GM18867 (cell line): ENCODE measurements around the gene SLC4A5.

ENCODE experiments used
- ATAC-seq: cut with Tn5 transposase; IDR thresholded peaks from one replicate; pipeline ENCODE4 v1.9.1; 2021; ENCODE audit warnings: mild to moderate bottlenecking, moderate library complexity; ENCODE audit not compliant: unreplicated experiment

SLC4A5 gene

DNA sequence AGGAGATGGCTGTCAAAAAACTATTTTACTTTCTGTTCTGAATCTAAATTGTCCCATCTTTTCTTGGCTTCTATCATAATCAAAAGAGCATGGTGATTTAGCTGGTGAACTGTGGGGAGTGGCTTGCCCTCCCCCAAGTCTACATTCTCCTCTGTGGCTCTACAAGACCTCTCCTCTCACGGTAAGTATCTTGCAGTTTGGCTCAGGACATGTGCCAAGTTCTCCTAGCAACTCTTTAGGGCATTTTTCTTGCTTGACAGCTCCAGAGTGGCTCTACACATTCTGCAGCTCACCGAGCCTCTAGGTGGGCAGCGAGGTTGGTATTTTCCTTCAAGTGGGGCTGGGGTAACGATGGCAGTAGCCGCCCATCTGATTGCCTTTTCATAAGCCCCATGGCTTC is 29.1 kb downstream of the SLC4A5 start:
- ATAC-seq: no peak

DNA sequence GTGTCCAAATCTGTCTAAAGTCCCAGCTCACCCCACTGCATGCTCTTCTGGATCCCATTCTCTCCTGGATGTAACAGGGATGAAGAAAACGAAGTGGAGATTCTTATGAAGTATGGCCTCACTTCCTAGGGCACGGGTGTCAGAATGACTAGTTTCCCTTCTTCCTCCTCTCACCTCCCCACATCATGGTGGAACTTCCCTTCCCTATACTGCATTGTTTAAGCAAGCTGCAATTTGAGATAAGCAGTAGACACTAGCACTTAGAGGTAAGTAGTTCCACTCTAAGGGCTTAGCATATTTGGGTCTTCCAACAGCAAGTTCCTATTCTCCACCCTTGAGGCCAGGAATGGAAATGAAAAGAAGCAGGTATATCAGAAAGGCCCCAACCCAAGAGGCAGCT is 29.7 kb downstream of the SLC4A5 start:
- no peak for ATAC-seq

DNA sequence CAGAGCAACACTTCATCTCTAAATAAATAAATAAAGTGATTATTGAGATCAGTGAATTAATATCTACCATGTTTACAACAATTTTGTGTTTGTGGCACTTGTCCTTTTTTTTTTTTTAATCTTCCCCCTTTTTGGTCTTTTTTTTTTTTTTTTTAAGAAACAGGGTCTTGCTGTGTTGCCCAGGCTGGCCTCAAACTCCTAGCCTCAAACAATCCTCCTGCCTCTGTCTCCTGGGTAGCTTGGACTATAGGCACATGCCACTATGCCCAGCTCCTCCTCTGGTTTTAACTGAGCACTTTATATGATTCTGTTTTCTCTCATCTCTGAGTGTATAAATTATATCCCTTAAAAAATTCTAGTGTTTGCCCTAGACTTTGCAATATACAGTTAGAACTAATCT is 30.3 kb downstream of the SLC4A5 start:
- no peak for ATAC-seq

DNA sequence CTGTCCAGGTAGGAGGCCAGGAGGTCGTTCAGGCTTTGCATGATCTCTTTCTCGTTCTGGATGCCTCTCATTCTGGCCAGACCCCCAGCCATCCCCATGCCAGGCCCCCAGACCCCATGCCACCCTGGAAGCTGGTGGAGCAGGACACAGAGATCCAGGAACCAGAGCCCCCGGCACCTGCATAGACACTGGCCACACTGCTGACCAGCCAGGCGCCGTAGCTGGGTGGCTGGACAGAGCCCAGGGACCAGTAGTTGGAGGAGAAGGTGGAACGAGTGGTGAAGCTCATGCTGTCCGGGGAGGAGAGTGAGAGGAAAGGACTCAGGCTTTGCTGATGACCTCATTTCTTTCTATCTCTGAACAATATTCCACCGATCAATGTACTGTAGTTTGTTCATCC is 35.5 kb downstream of the SLC4A5 start:
- ATAC-seq: no peak

DNA sequence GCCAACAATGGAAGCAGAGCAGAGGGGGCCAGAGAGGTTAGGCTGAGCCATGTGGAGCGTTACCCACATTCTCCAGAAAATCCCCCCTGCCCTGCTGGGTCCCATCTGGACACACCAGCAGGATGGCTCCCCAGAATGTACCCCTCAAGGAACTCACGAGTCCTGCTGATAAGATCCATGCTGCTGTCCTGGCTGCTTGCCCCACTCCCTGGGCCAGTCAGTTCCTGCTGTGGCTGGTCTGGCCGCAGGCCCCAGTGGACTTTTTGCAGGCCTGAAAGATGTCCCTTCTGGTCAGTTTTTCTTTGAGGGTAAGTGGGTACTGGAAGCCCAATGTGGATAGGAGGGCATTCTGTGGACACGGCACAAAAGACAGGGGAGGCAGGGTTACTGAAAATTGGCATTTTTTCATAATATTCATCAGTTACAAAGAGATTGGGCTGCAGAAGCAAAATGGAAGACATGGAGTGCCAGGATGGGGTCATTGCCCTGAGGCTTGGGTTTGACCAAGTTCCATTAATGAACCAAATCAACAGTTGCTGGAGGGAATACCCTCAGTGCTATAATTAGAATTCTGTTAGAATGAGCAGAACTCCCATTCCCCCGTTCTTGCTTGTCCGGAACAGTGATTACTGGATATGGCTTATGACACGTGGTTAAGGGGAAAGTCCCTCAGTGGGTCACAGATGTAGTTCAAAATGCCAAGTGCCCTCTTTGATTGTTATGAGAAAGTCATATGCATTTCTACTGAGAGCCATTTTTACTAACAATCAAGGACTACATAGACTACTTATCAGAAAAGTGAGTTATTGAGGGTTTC is 38.7 kb downstream of the SLC4A5 start:
- ATAC-seq: no peak

DNA sequence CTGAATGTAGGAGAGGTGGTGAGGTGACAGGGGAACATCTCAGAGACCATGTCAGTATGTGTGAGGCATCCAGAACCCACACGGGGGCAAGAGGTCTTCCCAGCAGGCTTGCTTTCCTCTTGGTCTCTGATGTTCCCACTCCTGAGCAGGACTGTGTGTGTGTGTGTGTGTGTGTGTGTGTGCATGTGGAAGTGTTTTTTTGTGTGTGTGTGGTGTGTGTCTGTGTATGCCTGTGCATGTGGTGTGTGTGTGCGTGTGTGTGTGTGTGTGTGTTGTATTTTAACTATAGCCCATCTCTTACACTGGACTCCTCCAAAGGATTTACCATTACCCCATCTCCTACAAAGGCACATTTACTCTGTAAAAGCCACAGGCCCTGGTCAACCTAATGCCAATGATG is 40.4 kb downstream of the SLC4A5 start:
- ATAC-seq: no peak

- no peak for ATAC-seq
These were observed 42.0 kb downstream of the SLC4A5 start for GRCh38 chr2:74301262-74301661.

GRCh38 chr2:74300506-74300905 is 42.7 kb downstream of the SLC4A5 start:
- no peak for ATAC-seq

GRCh38 chr2:74297950-74298349 is 45.3 kb downstream of the SLC4A5 start:
- no peak for ATAC-seq

GRCh38 chr2:74297391-74297790 is 45.8 kb downstream of the SLC4A5 start:
- ATAC-seq: peak; percentile 65

DNA sequence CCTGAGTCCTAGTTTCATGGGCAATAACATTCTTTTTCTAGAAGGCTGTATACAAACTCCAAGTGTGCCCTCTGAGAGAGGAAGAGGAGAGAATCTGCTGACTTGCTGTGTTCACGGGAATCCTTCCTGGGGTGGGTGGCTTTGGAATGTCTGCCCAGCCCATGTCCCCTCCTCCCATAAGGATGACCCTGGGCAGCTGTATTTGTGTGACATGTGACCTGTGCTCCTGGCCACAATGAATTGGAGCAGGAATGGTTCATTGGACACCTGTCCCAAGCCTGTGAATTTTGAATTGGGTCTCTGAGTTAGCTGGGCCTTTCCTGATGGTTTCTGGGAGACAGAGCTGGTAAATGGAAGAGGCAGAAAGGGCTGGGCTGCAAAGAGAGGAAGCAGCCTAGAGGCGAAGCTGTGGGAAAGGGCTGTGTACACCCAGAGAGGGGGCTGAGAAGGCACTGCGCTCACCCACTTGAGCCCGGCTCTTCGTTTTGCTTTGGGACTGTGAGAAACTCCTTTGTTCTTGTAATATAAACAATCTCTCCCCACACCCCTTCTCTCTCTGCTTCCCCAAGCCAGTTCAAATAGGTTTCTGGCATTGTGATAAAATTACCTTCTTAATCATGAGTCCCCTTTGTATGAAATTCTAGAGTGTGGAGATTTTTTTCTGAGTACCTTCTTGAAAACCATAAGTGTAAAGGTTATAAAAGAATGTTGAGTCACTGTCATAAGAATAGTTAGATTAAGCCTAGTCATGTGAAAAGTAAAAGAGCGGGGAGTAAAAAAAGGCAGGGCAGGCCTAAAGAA is 49.8 kb downstream of the SLC4A5 start:
- ATAC-seq: no peak

- ATAC-seq: no peak
These were observed 50.5 kb downstream of the SLC4A5 start for GRCh38 chr2:74292751-74293150.

DNA sequence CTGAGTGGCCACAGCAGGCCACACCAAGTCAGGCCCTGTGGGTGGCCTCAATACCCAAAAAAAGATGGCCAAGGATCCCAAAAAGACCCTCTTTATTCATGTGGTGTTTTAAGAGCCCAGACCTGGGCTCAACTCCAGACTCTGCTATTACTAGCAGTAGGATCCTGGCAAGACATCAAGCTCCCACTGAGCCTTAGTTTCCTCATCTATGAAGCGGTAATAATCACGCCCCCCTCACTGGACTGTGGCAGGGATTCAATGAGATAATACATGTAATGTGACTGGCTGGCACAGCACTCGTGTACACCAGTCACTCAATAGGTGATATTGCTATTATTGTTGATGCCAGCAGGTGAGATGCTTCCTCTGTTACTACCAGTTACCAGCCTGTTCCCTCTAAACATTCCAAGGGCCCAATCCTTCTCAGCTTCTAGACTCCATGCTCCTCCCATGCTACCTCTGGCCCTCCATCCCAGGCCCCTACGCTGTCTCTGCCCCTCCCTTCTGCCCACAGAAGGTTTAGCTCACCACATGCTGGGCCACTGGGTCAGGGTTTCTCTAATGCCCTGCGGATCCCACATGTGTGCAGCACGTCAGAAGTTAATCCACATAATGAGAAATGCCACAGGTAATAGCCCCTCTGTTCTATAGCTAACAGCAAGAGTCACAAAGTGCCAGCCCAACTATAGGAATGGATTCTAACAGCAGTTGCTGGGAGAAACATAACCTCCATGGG is 51.2 kb downstream of the SLC4A5 start:
- no peak for ATAC-seq

DNA sequence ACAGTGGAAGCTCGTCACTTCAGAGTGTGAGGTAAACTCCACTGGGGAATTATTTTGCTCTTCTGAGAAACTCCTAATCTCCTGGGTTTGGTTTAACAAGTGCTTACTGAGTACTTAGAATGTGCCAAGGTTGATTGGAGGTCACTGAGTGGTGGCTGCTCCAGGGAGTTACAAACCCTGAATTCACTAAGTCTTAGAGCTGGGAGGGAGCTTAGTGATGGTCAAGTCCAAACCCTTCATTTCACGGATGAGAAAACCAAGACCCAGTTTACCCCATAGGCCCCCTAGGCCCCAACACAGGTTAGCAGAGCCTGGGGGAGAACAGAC is 52.0 kb downstream of the SLC4A5 start:
- ATAC-seq: no peak

- peak; percentile 76 for ATAC-seq
These were observed 52.6 kb downstream of the SLC4A5 start for GRCh38 chr2:74290466-74291217.

DNA sequence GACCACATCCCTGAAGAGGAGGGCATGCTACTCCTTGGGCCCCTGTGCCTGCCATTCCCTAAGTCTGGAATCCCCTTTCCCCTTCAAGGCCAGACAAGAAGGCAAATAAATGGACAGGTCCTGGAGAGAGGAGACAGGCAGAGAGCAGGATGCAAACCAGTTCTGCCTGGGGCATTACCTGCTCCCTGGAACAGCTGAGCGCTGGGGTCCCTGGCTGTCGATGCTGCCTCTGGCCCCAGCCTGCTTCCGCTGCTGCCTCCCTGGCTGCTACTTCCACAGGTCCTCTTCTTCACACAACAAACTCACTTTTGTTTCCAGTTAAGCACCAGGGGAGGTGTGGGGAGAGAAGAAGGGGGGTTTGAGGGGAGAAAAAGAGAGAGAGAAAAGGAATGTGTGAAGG is 53.1 kb downstream of the SLC4A5 start:
- no peak for ATAC-seq

DNA sequence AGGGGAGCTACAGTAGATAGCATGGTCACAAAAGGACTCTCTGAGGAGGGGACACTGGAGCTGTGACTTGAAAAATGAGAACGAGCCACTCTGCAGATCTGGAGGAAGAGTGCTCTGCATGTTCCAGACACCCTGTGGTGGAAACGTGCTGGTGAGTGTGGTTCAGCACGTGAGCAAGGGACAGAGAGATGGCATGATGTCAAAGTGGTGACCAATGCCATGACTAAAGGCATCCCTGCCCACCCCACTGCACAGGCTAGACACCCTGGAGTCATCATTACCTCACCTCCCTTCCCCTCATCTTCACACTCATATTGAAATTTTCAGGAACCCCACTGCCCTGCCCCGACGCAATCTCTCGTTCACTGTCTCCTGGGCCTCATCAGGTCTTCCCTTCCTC is 56.5 kb downstream of the SLC4A5 start:
- ATAC-seq: no peak

DNA sequence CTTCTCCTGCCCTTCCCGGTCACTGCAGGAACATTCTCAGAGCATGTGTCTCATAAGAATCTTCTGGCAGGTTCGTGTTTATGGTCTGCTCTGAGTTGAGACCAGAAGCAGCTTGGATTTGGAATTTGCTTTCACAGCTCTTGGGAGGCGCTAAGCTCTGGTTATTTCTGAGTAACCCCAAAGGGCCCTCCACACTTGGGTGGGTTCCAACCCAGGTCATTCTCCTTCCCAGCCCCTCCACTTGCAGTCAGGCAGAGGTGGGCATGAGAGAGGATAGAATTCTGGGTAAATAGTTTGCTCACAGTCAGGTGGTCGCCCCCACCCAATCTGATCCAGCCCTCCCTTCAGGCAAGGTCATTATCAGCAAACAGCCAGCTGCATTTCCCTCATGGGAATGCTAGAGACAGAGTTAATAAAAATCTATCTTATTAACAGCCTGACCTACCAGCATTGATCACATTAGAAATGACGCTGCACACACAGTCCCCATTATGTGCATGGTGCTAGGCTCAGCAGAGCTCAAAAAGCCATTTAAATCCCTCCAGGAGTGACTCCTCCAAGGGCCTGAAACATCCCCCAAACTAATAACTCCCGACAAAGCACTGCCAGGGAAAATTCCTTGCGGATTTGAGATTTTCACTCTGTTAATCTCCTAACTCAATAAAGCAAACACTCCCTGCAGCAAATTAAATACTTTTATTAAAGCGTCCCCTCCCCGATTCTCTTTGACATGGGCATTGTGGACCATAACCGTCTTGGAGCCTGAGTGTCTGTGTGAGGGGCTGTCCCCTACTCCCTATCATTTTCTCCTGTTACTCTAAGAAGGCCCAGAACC is 61.9 kb downstream of the SLC4A5 start:
- no peak for ATAC-seq

DNA sequence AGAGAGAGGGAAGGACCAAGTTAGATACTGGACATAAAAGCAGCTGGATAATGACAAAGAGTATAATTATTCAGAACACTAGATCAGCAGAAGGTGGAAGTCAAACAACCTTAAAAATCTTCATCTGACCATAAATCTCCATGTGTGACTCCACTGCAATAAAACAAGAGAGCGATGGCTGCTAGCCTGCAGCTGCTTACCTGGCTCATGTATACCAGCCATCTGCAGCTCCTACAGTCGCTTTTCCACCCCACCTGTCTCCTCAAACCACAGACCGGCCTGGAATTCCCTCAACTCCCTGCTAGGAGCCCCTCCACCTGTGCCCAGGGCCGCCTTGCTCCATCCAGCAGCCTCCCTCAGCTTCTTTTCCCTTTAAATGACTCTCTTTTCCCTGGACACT is 64.5 kb downstream of the SLC4A5 start:
- no peak for ATAC-seq

DNA sequence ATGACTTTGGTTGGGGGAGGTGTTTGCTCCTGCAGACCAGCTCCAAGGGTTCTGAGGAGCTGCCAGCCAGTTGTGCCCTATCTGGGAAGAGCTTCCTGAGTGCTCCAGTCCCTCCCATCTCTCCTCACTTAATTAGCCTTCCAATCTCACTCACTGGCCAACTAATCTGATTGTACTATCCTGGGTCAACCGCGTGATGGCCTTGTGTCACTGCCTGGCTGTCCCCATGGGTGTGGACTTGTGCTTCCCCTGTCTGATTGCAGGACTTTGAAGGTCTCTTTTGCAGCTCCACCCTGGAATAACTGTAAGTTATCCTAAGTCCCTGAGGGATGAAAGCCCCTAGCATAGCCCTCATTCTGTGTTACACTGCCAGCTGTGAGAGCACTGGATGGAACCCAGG is 65.0 kb downstream of the SLC4A5 start:
- no peak for ATAC-seq
